Measurements from ENCODE around the gene LY6G6D. TPM values are rescaled to one million over a fixed set of nuclear protein-coding genes. Genes with fewer than 3 reads are reported as not detected.

LY6G6D gene
- total and polyA plus RNA-seq, 2 donors (not counting 3 experiments of a cell fraction or from before 2014, with no cell fraction given) = not detected

DNA sequence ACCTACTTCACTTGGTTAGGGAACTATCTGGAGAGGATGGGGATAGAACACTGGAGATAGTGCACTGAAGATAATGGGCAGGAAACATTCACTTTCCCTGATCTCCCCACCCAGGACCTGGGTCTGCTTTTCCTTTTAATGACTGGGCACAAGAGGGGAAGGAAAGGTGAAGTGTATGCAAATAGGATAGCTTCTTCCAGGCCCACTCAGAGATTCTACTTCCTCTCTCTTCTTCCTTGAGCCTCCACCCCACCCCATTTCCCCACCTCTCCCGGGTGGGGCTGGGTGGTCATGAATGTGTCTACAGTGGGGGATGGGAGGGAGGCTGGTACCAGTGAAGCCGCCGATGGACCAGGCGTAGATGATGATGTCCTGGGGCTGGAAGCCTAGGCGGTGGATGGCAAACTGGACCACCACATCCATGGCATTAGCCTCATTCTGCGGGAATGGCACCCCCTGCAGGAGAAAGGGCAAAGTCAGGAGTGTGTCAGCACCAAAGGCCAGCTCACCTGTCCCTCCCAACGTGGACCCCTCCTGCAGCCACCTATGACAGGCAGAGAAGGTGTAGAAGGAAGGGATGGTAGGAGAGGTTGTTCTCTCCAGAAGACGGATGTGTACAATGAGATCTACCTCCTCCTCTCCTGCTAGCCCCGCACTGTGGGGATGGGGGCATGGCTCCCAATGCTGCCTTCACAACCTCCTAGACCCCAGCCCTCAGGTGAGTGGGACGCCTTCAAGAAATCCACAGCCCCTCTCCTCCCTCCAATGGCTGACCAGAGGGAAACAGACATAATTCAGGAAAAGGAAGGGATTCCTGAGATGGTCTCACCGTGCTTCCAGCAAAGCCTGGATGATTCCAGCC is 25.7 kb upstream of the LY6G6D start:
- TF ChIP-seq POLR2AphosphoS5 (IDR thresholded peaks at IDR 0.05; ENCODE audit: insufficient read depth, low read depth, low read length) = no peak
- TF ChIP-seq, protein P1, sequence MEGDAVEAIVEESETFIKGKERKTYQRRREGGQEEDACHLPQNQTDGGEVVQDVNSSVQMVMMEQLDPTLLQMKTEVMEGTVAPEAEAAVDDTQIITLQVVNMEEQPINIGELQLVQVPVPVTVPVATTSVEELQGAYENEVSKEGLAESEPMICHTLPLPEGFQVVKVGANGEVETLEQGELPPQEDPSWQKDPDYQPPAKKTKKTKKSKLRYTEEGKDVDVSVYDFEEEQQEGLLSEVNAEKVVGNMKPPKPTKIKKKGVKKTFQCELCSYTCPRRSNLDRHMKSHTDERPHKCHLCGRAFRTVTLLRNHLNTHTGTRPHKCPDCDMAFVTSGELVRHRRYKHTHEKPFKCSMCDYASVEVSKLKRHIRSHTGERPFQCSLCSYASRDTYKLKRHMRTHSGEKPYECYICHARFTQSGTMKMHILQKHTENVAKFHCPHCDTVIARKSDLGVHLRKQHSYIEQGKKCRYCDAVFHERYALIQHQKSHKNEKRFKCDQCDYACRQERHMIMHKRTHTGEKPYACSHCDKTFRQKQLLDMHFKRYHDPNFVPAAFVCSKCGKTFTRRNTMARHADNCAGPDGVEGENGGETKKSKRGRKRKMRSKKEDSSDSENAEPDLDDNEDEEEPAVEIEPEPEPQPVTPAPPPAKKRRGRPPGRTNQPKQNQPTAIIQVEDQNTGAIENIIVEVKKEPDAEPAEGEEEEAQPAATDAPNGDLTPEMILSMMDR (IDR thresholded peaks at IDR 0.05; ENCODE audit: extremely low read depth in 1 of 2, insufficient read depth in 1 of 2, low read depth in 1 of 2, low read length in 2 of 2) = peak; percentile 46 to 59
- H4K20me1 ChIP-seq (replicated peaks; ENCODE audit: control insufficient read depth, extremely low read depth, insufficient read depth, low read length) = no peaks in the 10 kb centered on the region
- no peak overlapping the region for H3K27ac ChIP-seq (ENCODE audit: insufficient read depth, low read depth, low read length)
- no peak overlapping the region for H3K4me3 ChIP-seq (replicated peaks in 1 of 3; ENCODE audit: insufficient read depth in 1 of 3, low read depth in 1 of 3, low read length in 3 of 3)
- dilution Hi-C loops (cut with MboI; ENCODE audit: extremely low pct_ligation_motif_present, low sequenced_read_pairs) (no loop called here), intact Hi-C loops (cut with micrococcal nuclease) (no loop called here)
- FAIRE-seq (no peak), DNase-seq (ENCODE audit: low read depth, low spot score) (no peak)
- peaks cover 0 to 45% of the 10 kb centered on the region in 2 experiments for H3K36me3 ChIP-seq (ENCODE audit: control insufficient read depth in 2 of 2, extremely low read depth in 1 of 2, insufficient read depth in 2 of 2, low read length in 2 of 2)
- H3K4me2 ChIP-seq (ENCODE audit: insufficient read depth, low read length) = no peak overlapping the region
- no peaks in the 10 kb centered on the region for H3K79me2 ChIP-seq (ENCODE audit: control insufficient read depth, insufficient read depth, low read length)
- ChIA-PET POLR2A (no interaction called here), CTCF (interaction anchor here (0.6 to 2.1 kb wide), 7 partner anchors 9 to 201 kb away, joined by 3 to 12 read pairs (median 6); partner anchors contain the start of genes BAG6 and LY6G5C)
- no peaks in the 10 kb centered on the region for H3K27me3 ChIP-seq (ENCODE audit: control insufficient read depth in 2 of 2, insufficient read depth in 2 of 2, low read length in 2 of 2)
- H3K9ac ChIP-seq (replicated peaks; ENCODE audit: extremely low read depth, insufficient read depth, low read length) = no peak overlapping the region
- no peak overlapping the region for H2AFZ ChIP-seq (ENCODE audit: low read depth, low read length)
- peaks cover 10% of the 10 kb centered on the region for H3K4me1 ChIP-seq (ENCODE audit: control insufficient read depth, extremely low read depth, insufficient read depth, low read length)
- H3K9me1 ChIP-seq (replicated peaks; ENCODE audit: control insufficient read depth, extremely low read depth, insufficient read depth, low read length) = no peaks in the 10 kb centered on the region
- H3K9me3 ChIP-seq (replicated peaks; ENCODE audit: control insufficient read depth, insufficient read depth, low read length) = no peaks in the 10 kb centered on the region
- no TSS peak for BruUV-seq (replicated peaks)

Measured in endothelial cell of umbilical vein (primary cell).